ENCODE measurements around the gene P2RY6.

The P2RY6 gene

GRCh38 chr11:73297231-73297590 is 25.1 kb downstream of the P2RY6 start:
- H3K4me1 Mint-ChIP-seq (ENCODE audit: low read depth): peaks cover 64% of the 10 kb centered on the region
- H3K27ac Mint-ChIP-seq: peak overlapping the region; percentile 3
- intact Hi-C loops (cut with micrococcal nuclease): loop anchor here (5.0 kb wide), 1 partner anchor 40 kb away; no protein-coding TSS in a partner anchor
- H3K36me3 Mint-ChIP-seq (ENCODE audit: low read depth): peaks cover 85% of the 10 kb centered on the region
- H3K9me3 Mint-ChIP-seq: no peaks in the 10 kb centered on the region
- H3K27me3 Mint-ChIP-seq: no peaks in the 10 kb centered on the region
- no peak overlapping the region for H3K4me3 Mint-ChIP-seq

GRCh38 chr11:73297702-73298101 is 25.6 kb downstream of the P2RY6 start:
- Mint-ChIP-seq H3K4me3 (no peak overlapping the region), H3K36me3 (ENCODE audit: low read depth) (peaks cover 81% of the 10 kb centered on the region), H3K4me1 (ENCODE audit: low read depth) (peaks cover 63% of the 10 kb centered on the region), H3K27me3 (no peaks in the 10 kb centered on the region), H3K9me3 (no peaks in the 10 kb centered on the region), H3K27ac (peak overlapping the region; percentile 3)
- intact Hi-C loops (cut with micrococcal nuclease): loop anchor here (5.0 kb wide), 1 partner anchor 40 kb away; no protein-coding TSS in a partner anchor

DNA sequence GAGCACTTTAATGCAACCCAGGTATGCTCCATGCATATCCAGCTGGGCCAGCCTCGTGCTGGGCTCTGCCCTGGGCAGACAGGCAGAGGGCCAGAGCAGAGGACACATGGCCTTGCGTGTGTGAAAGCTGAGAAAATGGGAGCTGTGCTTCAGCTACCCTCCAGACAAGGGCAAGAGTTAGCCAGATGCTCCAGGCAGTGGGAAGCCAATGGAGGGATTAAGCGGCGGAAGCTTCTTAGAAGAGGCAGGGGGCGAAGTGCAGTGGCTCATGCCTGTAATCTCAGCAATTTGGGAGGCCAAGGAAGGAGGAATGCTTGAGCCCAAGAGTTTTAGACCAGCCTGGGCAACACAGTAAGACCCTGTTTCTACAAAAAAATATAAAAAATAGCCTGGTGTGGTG is 26.1 kb downstream of the P2RY6 start:
- no peaks in the 10 kb centered on the region for H3K27me3 Mint-ChIP-seq
- H3K27ac Mint-ChIP-seq: peak overlapping the region; percentile 3
- peaks cover 58% of the 10 kb centered on the region for H3K4me1 Mint-ChIP-seq (ENCODE audit: low read depth)
- no peak overlapping the region for H3K4me3 Mint-ChIP-seq
- intact Hi-C loops (cut with micrococcal nuclease): loop anchor here (5.0 kb wide), 1 partner anchor 39 kb away; no protein-coding TSS in a partner anchor
- H3K36me3 Mint-ChIP-seq (ENCODE audit: low read depth): peaks cover 76% of the 10 kb centered on the region
- no peaks in the 10 kb centered on the region for H3K9me3 Mint-ChIP-seq

DNA sequence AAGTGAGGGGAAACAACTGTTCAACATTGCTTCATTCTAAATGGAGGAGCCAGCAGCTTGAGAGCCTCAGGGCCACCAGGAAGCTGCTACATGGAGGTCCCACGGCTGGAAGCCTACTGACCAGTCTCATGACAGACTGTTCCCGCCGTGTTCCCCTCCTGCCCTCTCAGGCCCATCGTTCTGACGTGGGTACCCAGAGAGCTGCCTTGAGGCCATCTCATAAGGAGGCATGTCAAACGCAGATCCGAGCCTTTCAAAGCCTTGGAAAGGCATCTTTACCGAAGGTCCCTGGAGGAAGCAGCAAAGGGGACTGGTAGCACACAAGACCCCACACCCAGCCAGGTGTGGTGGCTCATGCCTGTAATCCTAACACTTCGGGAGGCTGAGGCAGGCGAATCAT is 27.6 kb downstream of the P2RY6 start:
- H3K27me3 Mint-ChIP-seq: no peaks in the 10 kb centered on the region
- no peak overlapping the region for H3K4me3 Mint-ChIP-seq
- H3K36me3 Mint-ChIP-seq (ENCODE audit: low read depth): peaks cover 63% of the 10 kb centered on the region
- intact Hi-C loops (cut with micrococcal nuclease): loop anchor here (5.0 kb wide), 1 partner anchor 38 kb away; no protein-coding TSS in a partner anchor
- H3K4me1 Mint-ChIP-seq (ENCODE audit: low read depth): peaks cover 48% of the 10 kb centered on the region
- H3K27ac Mint-ChIP-seq: no peak overlapping the region
- H3K9me3 Mint-ChIP-seq: no peaks in the 10 kb centered on the region

DNA sequence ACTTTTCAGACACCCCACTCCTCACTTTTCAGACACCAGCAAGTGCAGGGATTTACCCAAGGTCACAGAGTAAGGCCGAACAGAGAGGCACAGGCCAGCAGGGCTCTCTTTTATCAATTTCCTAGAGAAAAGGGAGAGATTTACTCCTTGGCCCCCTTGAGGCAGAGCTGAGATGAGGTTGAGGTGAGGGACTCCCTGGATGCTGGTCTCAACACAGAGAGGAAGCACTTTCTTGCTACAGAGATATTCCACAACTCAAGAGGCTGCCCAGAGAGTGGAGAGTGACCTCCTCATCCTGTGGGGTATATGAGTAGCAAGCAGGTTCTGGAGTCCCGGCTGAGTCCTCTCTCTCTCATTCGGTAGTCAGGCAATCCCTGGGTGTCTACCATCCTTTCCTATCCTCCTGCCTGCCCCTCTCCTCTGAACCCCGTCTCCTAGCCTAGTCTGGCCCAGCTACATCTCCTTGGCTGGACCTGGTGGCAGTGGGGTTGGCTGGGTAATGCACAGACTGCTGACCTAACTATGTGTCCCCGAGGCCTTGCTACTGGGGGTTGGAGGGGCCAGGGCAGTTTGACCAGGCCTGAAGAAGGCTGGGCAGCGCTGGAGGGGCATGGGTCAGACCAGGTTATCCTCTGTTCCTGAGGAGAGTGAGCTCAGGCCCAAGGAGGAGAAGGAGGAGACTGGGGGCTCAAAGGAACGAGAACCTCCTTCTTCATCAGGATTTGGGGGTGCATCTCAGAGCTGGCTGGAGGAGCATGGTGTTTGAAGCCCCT is 34.1 kb downstream of the P2RY6 start:
- Mint-ChIP-seq H3K36me3 (ENCODE audit: low read depth) (peaks cover 6% of the 10 kb centered on the region), H3K27ac (no peak overlapping the region), H3K4me3 (no peak overlapping the region), H3K9me3 (no peaks in the 10 kb centered on the region), H3K4me1 (ENCODE audit: low read depth) (peaks cover 26% of the 10 kb centered on the region), H3K27me3 (peaks cover 24% of the 10 kb centered on the region)
- intact Hi-C loops (cut with micrococcal nuclease): loop anchor here (5.0 kb wide), 1 partner anchor 81 kb away; no protein-coding TSS in a partner anchor

DNA sequence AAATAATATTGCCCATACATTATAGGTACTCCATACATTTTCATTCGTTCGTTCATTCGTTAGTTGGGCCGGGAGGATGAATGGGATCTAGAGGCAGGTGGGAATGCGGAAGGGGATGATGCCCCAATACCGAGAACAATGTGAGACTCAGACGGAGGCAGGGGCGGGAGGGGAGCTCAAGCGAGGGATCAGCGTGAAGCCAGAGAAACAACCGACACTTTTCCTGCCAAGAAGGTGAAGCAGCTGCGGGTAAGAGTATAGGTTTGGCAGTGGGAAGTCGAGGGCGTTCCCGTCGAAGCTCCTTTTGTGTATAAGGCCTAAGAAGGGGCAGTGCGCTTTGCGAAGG is 34.8 kb downstream of the P2RY6 start:
- intact Hi-C loops (cut with micrococcal nuclease): loop anchor here (1.0 to 5.0 kb wide), 2 partner anchors 28 to 80 kb away; no protein-coding TSS in a partner anchor
- Mint-ChIP-seq H3K36me3 (ENCODE audit: low read depth) (peaks cover 6% of the 10 kb centered on the region), H3K4me1 (ENCODE audit: low read depth) (peaks cover 29% of the 10 kb centered on the region), H3K4me3 (peak overlapping the region; percentile 87), H3K27ac (peak overlapping the region; percentile 58), H3K9me3 (no peaks in the 10 kb centered on the region), H3K27me3 (peaks cover 28% of the 10 kb centered on the region)

DNA sequence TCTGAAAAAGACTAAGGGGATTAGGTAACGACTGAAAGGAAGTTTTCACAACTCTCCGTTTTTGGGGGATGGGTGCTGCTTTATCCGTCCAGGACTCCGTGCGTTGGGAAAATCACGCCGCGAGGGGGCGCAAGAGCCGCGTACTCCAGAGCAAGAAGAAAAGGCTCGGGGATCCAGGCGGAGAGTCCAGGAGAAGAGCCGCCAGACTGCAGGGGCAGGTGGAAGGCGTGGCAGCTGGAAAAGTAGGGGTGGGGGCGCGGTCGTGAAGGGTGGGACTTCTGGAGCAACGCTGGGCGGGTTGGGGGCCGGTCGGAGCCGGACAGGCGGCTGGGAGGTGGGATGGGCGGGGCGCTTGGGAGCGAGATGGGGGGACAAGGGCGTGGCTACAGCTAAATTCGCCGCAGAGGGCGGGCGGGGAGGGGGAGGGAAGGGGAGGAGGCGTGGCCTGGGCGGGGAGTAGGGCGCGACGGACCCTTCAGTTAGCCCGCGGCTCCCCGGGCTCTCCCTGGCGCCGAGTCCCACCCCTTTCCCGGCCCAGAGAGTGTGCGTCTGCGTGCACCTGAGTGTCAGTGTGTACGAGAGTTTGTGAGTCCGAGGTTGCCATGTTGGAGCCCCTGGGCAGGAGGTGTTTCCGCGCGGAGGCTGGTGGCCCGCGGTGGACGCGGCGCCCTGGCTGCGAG is 35.3 kb downstream of the P2RY6 start:
- intact Hi-C loops (cut with micrococcal nuclease): loop anchor here (1.0 to 5.0 kb wide), 2 partner anchors 28 to 80 kb away; no protein-coding TSS in a partner anchor
- H3K4me3 Mint-ChIP-seq: peak overlapping the region; percentile 87
- H3K4me1 Mint-ChIP-seq (ENCODE audit: low read depth): peaks cover 29% of the 10 kb centered on the region
- peaks cover 28% of the 10 kb centered on the region for H3K27me3 Mint-ChIP-seq
- no peaks in the 10 kb centered on the region for H3K9me3 Mint-ChIP-seq
- peaks cover 6% of the 10 kb centered on the region for H3K36me3 Mint-ChIP-seq (ENCODE audit: low read depth)
- H3K27ac Mint-ChIP-seq: peak overlapping the region; percentile 58

DNA sequence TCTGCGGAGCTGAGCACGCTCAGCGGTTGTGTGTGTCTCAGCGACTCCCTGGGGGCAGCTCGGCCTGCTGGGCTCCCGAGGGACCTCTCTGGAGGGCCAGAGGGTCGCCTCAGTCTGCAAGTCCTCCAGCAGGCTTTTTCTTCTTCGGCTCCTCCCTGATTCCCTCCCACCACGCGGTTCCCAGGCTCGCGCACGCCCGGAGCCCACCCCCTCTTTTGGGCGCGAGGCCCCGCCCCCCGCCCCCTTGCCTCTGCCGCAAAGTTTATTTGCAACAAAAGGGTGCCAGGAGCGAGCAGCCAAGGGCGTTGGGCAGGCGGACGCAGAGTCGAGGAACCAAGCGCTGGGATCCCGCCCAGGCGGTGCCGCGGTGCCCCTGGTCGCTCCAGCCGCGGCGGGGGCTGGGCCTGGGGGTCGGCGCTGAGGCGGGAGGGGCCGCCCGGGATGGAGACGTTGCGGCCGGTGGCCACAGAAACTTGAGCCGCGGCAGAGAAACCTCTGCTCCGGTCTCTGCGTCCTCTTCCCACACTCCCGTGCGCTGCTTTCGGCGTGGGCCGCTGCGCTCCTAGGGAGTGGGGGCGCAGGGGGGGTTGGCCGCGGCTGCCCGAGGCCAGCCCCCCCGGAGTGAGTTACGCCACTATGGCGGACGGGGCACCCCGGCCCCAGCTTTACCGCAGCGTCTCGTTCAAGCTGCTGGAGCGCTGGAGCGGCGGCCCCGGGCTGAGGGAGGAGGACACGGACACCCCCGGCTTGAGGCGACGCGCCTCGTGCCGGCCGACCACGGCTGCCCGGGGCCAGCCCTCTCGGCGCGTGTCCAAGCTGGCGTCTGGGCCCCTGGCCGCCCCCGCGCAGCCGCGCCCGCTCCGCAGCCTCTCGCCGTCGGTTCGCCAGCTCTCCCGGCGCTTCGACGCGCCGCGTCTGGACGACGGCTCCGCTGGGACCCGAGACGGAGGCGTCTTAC is 36.1 kb downstream of the P2RY6 start, which contains the start of gene ARHGEF17:
TSS of gene ARHGEF17 (plus strand) at position 274 of the 958 bp plus-strand sequence. CDS start at position 637, 363 bp downstream.
- intact Hi-C loops (cut with micrococcal nuclease): loop anchor here (5.0 kb wide), 1 partner anchor 79 kb away; no protein-coding TSS in a partner anchor
- H3K4me3 Mint-ChIP-seq: peak within 1 kb of the TSS; percentile 87
- H3K4me1 Mint-ChIP-seq (ENCODE audit: low read depth): peaks cover 37% of the 10 kb centered on the region
- peak within 1 kb of the TSS; percentile 63 for H3K27ac Mint-ChIP-seq
- peaks cover 30% of the 10 kb centered on the region for H3K27me3 Mint-ChIP-seq
- H3K36me3 Mint-ChIP-seq (ENCODE audit: low read depth): peaks cover 6% of the 10 kb centered on the region
- H3K9me3 Mint-ChIP-seq: no peaks in the 10 kb centered on the region

DNA sequence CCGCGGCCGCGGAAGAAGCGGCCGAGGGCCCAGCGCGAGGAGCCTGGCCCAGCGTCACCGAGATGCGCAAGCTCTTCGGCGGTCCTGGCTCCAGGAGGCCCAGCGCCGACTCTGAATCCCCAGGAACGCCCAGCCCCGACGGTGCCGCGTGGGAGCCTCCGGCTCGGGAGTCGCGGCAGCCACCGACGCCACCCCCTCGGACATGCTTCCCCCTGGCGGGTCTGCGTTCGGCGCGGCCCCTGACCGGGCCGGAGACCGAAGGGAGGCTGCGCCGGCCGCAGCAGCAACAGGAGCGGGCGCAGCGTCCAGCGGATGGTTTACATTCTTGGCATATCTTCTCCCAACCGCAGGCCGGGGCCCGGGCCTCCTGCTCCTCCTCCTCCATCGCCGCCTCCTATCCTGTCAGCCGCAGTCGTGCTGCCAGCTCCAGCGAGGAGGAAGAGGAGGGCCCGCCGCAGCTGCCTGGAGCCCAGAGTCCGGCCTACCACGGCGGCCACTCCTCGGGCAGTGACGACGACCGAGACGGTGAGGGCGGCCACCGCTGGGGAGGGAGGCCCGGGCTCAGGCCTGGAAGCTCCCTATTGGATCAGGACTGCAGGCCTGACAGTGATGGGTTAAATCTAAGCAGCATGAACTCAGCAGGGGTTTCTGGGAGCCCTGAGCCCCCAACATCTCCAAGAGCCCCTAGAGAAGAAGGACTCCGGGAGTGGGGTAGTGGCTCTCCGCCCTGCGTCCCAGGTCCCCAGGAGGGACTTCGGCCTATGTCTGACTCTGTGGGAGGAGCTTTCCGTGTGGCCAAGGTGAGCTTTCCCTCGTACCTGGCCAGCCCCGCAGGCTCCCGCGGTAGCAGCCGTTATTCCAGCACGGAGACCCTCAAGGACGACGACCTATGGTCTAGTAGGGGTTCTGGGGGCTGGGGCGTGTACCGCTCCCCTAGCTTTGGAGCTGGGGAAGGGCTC is 37.1 kb downstream of the P2RY6 start:
- Mint-ChIP-seq H3K4me1 (ENCODE audit: low read depth) (peaks cover 46% of the 10 kb centered on the region), H3K36me3 (ENCODE audit: low read depth) (peaks cover 6% of the 10 kb centered on the region), H3K4me3 (peak overlapping the region; percentile 70), H3K27me3 (peaks cover 30% of the 10 kb centered on the region), H3K27ac (peak overlapping the region; percentile 63), H3K9me3 (no peaks in the 10 kb centered on the region)
- intact Hi-C loops (cut with micrococcal nuclease): loop anchor here (5.0 kb wide), 1 partner anchor 78 kb away; no protein-coding TSS in a partner anchor

DNA sequence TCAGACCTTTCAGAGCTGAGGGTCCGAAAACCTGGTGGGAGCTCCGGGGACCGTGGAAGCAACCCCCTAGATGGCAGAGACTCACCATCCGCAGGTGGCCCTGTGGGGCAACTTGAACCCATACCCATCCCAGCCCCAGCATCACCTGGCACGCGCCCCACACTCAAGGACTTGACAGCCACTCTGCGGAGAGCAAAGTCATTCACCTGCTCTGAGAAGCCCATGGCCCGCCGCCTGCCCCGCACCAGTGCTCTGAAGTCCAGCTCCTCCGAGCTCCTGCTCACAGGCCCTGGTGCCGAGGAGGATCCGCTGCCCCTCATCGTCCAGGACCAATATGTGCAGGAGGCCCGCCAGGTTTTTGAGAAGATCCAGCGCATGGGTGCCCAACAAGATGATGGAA is 37.9 kb downstream of the P2RY6 start:
- Mint-ChIP-seq H3K27me3 (peaks cover 30% of the 10 kb centered on the region), H3K27ac (no peak overlapping the region), H3K36me3 (ENCODE audit: low read depth) (peaks cover 6% of the 10 kb centered on the region), H3K4me3 (no peak overlapping the region), H3K9me3 (no peaks in the 10 kb centered on the region), H3K4me1 (ENCODE audit: low read depth) (peaks cover 50% of the 10 kb centered on the region)
- intact Hi-C loops (cut with micrococcal nuclease): no loop called here

DNA sequence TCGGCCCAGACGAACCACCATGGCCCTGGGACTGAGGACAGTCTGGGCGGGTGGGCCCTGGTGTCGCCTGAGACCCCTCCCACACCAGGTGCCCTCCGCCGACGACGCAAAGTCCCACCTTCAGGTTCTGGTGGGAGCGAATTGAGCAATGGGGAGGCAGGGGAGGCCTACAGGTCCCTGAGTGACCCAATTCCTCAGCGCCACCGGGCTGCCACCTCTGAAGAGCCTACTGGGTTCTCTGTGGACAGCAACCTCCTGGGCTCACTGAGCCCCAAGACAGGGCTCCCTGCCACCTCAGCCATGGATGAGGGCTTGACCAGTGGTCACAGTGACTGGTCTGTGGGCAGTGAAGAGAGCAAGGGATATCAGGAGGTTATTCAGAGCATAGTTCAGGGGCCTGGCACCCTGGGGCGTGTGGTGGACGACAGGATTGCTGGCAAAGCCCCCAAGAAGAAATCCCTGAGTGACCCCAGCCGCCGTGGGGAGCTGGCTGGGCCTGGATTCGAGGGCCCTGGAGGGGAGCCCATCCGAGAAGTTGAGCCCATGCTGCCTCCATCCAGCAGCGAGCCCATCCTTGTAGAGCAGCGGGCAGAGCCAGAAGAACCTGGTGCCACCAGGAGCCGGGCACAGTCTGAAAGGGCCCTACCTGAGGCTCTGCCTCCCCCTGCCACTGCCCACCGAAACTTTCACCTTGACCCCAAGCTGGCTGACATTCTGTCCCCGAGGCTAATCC is 38.7 kb downstream of the P2RY6 start:
- intact Hi-C loops (cut with micrococcal nuclease): no loop called here
- peaks cover 46% of the 10 kb centered on the region for H3K4me1 Mint-ChIP-seq (ENCODE audit: low read depth)

DNA sequence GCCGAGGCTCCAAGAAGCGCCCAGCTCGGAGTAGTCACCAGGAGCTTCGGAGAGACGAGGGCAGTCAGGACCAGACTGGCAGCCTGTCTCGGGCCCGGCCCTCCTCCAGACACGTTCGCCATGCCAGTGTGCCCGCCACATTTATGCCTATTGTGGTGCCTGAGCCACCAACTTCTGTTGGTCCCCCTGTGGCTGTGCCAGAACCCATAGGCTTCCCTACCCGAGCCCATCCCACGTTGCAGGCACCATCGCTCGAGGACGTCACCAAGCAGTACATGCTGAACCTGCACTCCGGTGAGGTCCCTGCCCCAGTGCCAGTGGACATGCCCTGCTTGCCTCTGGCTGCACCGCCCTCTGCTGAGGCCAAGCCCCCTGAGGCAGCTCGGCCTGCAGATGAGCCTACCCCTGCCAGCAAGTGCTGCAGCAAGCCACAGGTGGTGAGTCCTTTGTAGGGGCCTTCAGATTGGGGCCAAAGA is 39.3 kb downstream of the P2RY6 start:
- H3K36me3 Mint-ChIP-seq (ENCODE audit: low read depth): peaks cover 6% of the 10 kb centered on the region
- H3K27ac Mint-ChIP-seq: no peak overlapping the region
- H3K9me3 Mint-ChIP-seq: no peaks in the 10 kb centered on the region
- H3K4me1 Mint-ChIP-seq (ENCODE audit: low read depth): peaks cover 46% of the 10 kb centered on the region
- peaks cover 29% of the 10 kb centered on the region for H3K27me3 Mint-ChIP-seq
- intact Hi-C loops (cut with micrococcal nuclease): no loop called here
- H3K4me3 Mint-ChIP-seq: no peak overlapping the region

More for the DNA sequence above, 38.7 kb downstream of the P2RY6 start:
- H3K4me3 Mint-ChIP-seq: no peak overlapping the region
- no peaks in the 10 kb centered on the region for H3K9me3 Mint-ChIP-seq
- no peak overlapping the region for H3K27ac Mint-ChIP-seq
- H3K36me3 Mint-ChIP-seq (ENCODE audit: low read depth): peaks cover 6% of the 10 kb centered on the region
- H3K27me3 Mint-ChIP-seq: peaks cover 27% of the 10 kb centered on the region
